ENCODE results near the gene IL31.
A peak's percentile ranks its signal among the peaks of the same experiment; 100 is the strongest.
"Not testable (repeated sequence)": the region's sequence is repeated elsewhere in the genome, so short reads cannot be mapped to it uniquely, and the experiment has no call there.

IL31 gene

GRCh38 chr12:122190842-122191668 is 17.0 kb upstream of the IL31 start:
- peak; percentile 56 for DNase-seq

GRCh38 chr12:122189626-122190475 is 15.8 kb upstream of the IL31 start:
- no peak for DNase-seq

- no peak for DNase-seq
These were observed 13.4 kb upstream of the IL31 start for GRCh38 chr12:122187466-122187865.

GRCh38 chr12:122185494-122186082 is 11.6 kb upstream of the IL31 start:
- no peak for DNase-seq

- DNase-seq, result no peak
These were observed 11.1 kb upstream of the IL31 start for GRCh38 chr12:122185079-122185478.

- DNase-seq, result no peak
These were observed 10.5 kb upstream of the IL31 start for GRCh38 chr12:122184517-122184916.

- DNase-seq, result no peak
These were observed 9.5 kb upstream of the IL31 start for GRCh38 chr12:122183588-122183940.

GRCh38 chr12:122182887-122183587 is 9.0 kb upstream of the IL31 start, which contains the start of gene LRRC43:
LRRC43 (plus strand) TSS chr12:122183123; CDS start chr12:122183145, 22 bp downstream.
- peak; percentile 52 for DNase-seq

- DNase-seq, result not testable (repeated sequence)
These were observed 2.5 kb upstream of the IL31 start for GRCh38 chr12:122176473-122176872.

- no peak for DNase-seq
These were observed 1.6 kb downstream of the IL31 start for GRCh38 chr12:122172262-122172939.

GRCh38 chr12:122171399-122171798 is 2.6 kb downstream of the IL31 start:
- DNase-seq, result no peak

GRCh38 chr12:122168492-122168891 is 5.5 kb downstream of the IL31 start:
- DNase-seq, result no peak

GRCh38 chr12:122167356-122167925 is 6.6 kb downstream of the IL31 start:
- DNase-seq, result no peak

GRCh38 chr12:122166422-122167349 is 7.3 kb downstream of the IL31 start:
- DNase-seq, result no peak

- no peak for DNase-seq
These were observed 11.0 kb downstream of the IL31 start for GRCh38 chr12:122162976-122163375.

GRCh38 chr12:122161682-122162081 is 12.3 kb downstream of the IL31 start:
- DNase-seq, result no peak

- no peak for DNase-seq
These were observed 13.3 kb downstream of the IL31 start for GRCh38 chr12:122160761-122161160.

GRCh38 chr12:122159882-122160281 is 14.1 kb downstream of the IL31 start:
- DNase-seq, result no peak

- no peak for DNase-seq
These were observed 15.2 kb downstream of the IL31 start for GRCh38 chr12:122158700-122159285.

- no peak for DNase-seq
These were observed 18.3 kb downstream of the IL31 start for GRCh38 chr12:122155705-122156104.

All from NCI-H774 (cell line).